Measurements from ENCODE around the gene CD300LG. TPM values are rescaled to one million over a fixed set of nuclear protein-coding genes. Genes with fewer than 3 reads are reported as not detected.
"Not testable (repeated sequence)": the region's sequence is repeated elsewhere in the genome, so short reads cannot be mapped to it uniquely, and the experiment has no call there.

CD300LG gene
- total RNA-seq, 1 donor from 2014 or later, result 45.9 TPM

GRCh38 chr17:43860927-43861622, 14.1 kb downstream of the CD300LG start:
- no peak overlapping the region for H3K4me3 ChIP-seq
- intact Hi-C loops (cut with DNase I), result no loop called here
- no peaks in the 10 kb centered on the region for H3K36me3 ChIP-seq
- peaks cover 0 to 17% of the 10 kb centered on the region in 2 donors for H3K4me1 ChIP-seq
- TF ChIP-seq, protein P1, sequence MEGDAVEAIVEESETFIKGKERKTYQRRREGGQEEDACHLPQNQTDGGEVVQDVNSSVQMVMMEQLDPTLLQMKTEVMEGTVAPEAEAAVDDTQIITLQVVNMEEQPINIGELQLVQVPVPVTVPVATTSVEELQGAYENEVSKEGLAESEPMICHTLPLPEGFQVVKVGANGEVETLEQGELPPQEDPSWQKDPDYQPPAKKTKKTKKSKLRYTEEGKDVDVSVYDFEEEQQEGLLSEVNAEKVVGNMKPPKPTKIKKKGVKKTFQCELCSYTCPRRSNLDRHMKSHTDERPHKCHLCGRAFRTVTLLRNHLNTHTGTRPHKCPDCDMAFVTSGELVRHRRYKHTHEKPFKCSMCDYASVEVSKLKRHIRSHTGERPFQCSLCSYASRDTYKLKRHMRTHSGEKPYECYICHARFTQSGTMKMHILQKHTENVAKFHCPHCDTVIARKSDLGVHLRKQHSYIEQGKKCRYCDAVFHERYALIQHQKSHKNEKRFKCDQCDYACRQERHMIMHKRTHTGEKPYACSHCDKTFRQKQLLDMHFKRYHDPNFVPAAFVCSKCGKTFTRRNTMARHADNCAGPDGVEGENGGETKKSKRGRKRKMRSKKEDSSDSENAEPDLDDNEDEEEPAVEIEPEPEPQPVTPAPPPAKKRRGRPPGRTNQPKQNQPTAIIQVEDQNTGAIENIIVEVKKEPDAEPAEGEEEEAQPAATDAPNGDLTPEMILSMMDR (IDR thresholded peaks at IDR 0.05), result no peak
- H3K27me3 ChIP-seq, result no peaks in the 10 kb centered on the region
- H3K9me3 ChIP-seq, result no peaks in the 10 kb centered on the region
- peak in 1 of 2 donors; percentile 71 for DNase-seq (ENCODE audit: low spot score in 2 of 2)
- peak overlapping the region; percentile 52 to 71 for H3K27ac ChIP-seq

DNA sequence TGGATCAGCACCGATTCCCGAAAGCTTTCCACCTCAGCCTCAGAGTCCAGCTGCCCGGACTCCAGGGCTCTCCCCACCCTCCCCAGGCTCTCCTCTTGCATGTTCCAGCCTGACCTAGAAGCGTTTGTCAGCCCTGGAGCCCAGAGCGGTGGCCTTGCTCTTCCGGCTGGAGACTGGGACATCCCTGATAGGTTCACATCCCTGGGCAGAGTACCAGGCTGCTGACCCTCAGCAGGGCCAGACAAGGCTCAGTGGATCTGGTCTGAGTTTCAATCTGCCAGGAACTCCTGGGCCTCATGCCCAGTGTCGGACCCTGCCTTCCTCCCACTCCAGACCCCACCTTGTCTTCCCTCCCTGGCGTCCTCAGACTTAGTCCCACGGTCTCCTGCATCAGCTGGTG, 15.0 kb downstream of the CD300LG start:
- Histone ChIP-seq H3K36me3 (no peaks in the 10 kb centered on the region), H3K4me3 (no peak overlapping the region), H3K4me1 (peaks cover 0 to 17% of the 10 kb centered on the region in 2 donors), H3K27me3 (no peaks in the 10 kb centered on the region), H3K27ac (peak overlapping the region; percentile 52 to 71), H3K9me3 (no peaks in the 10 kb centered on the region)
- intact Hi-C loops (cut with DNase I), result no loop called here
- no peak for DNase-seq (ENCODE audit: low spot score in 2 of 2)
- TF ChIP-seq, protein P1 (IDR thresholded peaks at IDR 0.05), result no peak

- Histone ChIP-seq H3K36me3 (no peaks in the 10 kb centered on the region), H3K4me1 (peaks cover 0 to 17% of the 10 kb centered on the region in 2 donors), H3K9me3 (no peaks in the 10 kb centered on the region), H3K4me3 (no peak overlapping the region), H3K27ac (no peak overlapping the region), H3K27me3 (no peaks in the 10 kb centered on the region)
- intact Hi-C loops (cut with DNase I), result no loop called here
- no peak for DNase-seq (ENCODE audit: low spot score in 2 of 2)
- TF ChIP-seq, protein P1 (IDR thresholded peaks at IDR 0.05), result no peak
Measured at GRCh38 chr17:43864161-43864984, 17.4 kb downstream of the CD300LG start.

- TF ChIP-seq, protein P1 (IDR thresholded peaks at IDR 0.05), result no peak
- no peak for DNase-seq (ENCODE audit: low spot score in 2 of 2)
- Histone ChIP-seq H3K4me1 (no peaks in the 10 kb centered on the region), H3K9me3 (no peaks in the 10 kb centered on the region), H3K27me3 (no peaks in the 10 kb centered on the region), H3K27ac (no peak overlapping the region), H3K4me3 (no peak overlapping the region), H3K36me3 (no peaks in the 10 kb centered on the region)
- intact Hi-C loops (cut with DNase I), result no loop called here
Measured at GRCh38 chr17:43868226-43868994, 21.4 kb downstream of the CD300LG start.

GRCh38 chr17:43869031-43869430, 22.1 kb downstream of the CD300LG start:
- intact Hi-C loops (cut with DNase I); H3K27ac ChIP-seq; H3K9me3 ChIP-seq; H3K27me3 ChIP-seq; H3K4me3 ChIP-seq; H3K36me3 ChIP-seq; DNase-seq (ENCODE audit: low spot score in 2 of 2); H3K4me1 ChIP-seq: not testable (repeated sequence)

Measured in ascending aorta (tissue), 2 donors.